K562 (cell line): ENCODE results near the gene KCTD6. TPM values are rescaled to one million over a fixed set of nuclear protein-coding genes. Genes with fewer than 3 reads are reported as not detected.

ENCODE experiments used
- CC2D1A ChIP-seq: fragments of 450-650 bp; IDR thresholded peaks from 2 replicates; pipeline ENCODE4 v1.6.1; 2017; ENCODE audit warnings: mild to moderate bottlenecking
- CTCF ChIP-seq, 3 experiments: IDR thresholded peaks in 2 of 3; conservative IDR thresholded peaks in 1 of 3; 2 replicates each; pipeline ENCODE4 v1.5.1; 2011 to 2012; ENCODE audit warnings: low read length in 3 of 3, mild to moderate bottlenecking in 3 of 3, control low read depth in 2 of 3, improper control_type of control experiment in 1 of 3, inconsistent platforms in 1 of 3, low read depth in 1 of 3, mixed read lengths in 1 of 3, moderate library complexity in 1 of 3; ENCODE audit not compliant: insufficient read depth in 2 of 3
- CTCFL ChIP-seq: IDR thresholded peaks from 2 replicates; pipeline ENCODE4 v1.6.1; 2011; ENCODE audit warnings: borderline replicate concordance, low read depth, mild to moderate bottlenecking, moderate library complexity, low read length; ENCODE audit not compliant: insufficient read depth, poor library complexity, severe bottlenecking
- DMBX1 ChIP-seq: fragments of 250-450 bp; sonication (Bioruptor Pico); IDR thresholded peaks from 2 replicates; pipeline ENCODE4 v1.8.0; 2022; ENCODE audit warnings: inconsistent platforms, mild to moderate bottlenecking, moderate library complexity, borderline replicate concordance
- ETV1 ChIP-seq: fragments of 450-650 bp; conservative IDR thresholded peaks from 2 replicates; pipeline ENCODE4 v1.6.1; 2016; ENCODE audit warnings: missing genetic modification characterization, control low read depth, low read depth, missing compliant biosample characterization
- HDAC2 ChIP-seq: fragments of 450-650 bp; IDR thresholded peaks from 2 replicates; pipeline ENCODE4 v1.6.1; 2016; ENCODE audit warnings: mild to moderate bottlenecking
- KLF16 ChIP-seq: IDR thresholded peaks from 2 replicates; pipeline ENCODE4 v1.6.1; 2016; ENCODE audit warnings: antibody characterized with exemption
- L3MBTL2 ChIP-seq: fragments of 450-650 bp; IDR thresholded peaks from 2 replicates; pipeline ENCODE4 v1.6.1; 2016; ENCODE audit warnings: mild to moderate bottlenecking, moderate library complexity
- MNT ChIP-seq, 2 experiments: fragments of 450-650 bp; conservative IDR thresholded peaks; 2 replicates each; pipeline ENCODE4 v1.6.1; 2017; ENCODE audit warnings: mild to moderate bottlenecking in 2 of 2, moderate library complexity in 2 of 2
- MYC ChIP-seq, 2 experiments: fragments of 250-450 bp in 1 of 2; sonication (Bioruptor Pico) in 1 of 2; IDR thresholded peaks; 2 replicates each; pipeline versions ENCODE4 v1.5.1 to v1.6.1; 2012 to 2021; ENCODE audit warnings: low read depth in 2 of 2, borderline replicate concordance in 1 of 2, improper control_type of control experiment in 1 of 2, low read length in 1 of 2, mild to moderate bottlenecking in 1 of 2, moderate library complexity in 1 of 2
- NRF1 ChIP-seq, 2 experiments: fragments of 450-650 bp; IDR thresholded peaks in 1 of 2; conservative IDR thresholded peaks in 1 of 2; 2 replicates each; pipeline ENCODE4 v1.6.1; 2014; ENCODE audit warnings: mild to moderate bottlenecking in 2 of 2
- PKNOX1 ChIP-seq: fragments of 450-650 bp; IDR thresholded peaks from 2 replicates; pipeline ENCODE4 v1.6.1; 2016
- POLR2B ChIP-seq: fragments of 450-650 bp; IDR thresholded peaks from 2 replicates; pipeline ENCODE4 v1.6.1; 2018; ENCODE audit warnings: low read depth; ENCODE audit not compliant: partially characterized antibody
- USF1 ChIP-seq: sonication (generic); formaldehyde crosslinking; IDR thresholded peaks from 2 replicates; pipeline ENCODE4 v1.9.0; 2022; ENCODE audit warnings: mild to moderate bottlenecking, missing genetic modification reagents
- ZNF140 ChIP-seq: fragments of 250-450 bp; sonication (Bioruptor Pico); IDR thresholded peaks from 2 replicates; pipeline ENCODE4 v1.8.0; 2021; ENCODE audit warnings: moderate library complexity, mild to moderate bottlenecking, inconsistent platforms
- ZNF146 ChIP-seq: IDR thresholded peaks from one replicate; pipeline ENCODE4 v1.6.1; 2018; ENCODE audit warnings: missing compliant biosample characterization; ENCODE audit not compliant: unreplicated experiment
- polyA plus RNA-seq, 8 experiments: library from polyadenylated mRNA; depleted of rRNA in 4 of 8; stranded (reverse) in 5 of 8; unstranded in 3 of 8; fragments of >200 nt; fragmentation: Nextera tagmentation in 2 of 8; fragmentation: Illumina TruSeq in 1 of 8; extraction: Ambion mirVana in 2 of 8; extraction: Trizol in 1 of 8; gene quantifications; 2 replicates each; pipeline versions ENCODE4 v1.2.1 to v1.2.3, GENCODE V29; 2011 to 2014; ENCODE audit warnings: inconsistent platforms in 1 of 8, missing spikeins in 1 of 8
- total RNA-seq, 7 experiments: library from RNA; depleted of rRNA in 6 of 7; stranded (reverse); fragments of >200 nt in 6 of 7; fragmentation: Illumina TruSeq in 2 of 7; extraction: Trizol in 2 of 7; gene quantifications; 2 replicates each; pipeline versions ENCODE4 v1.2.1 to v1.2.3, GENCODE V29; 2011 to 2021; ENCODE audit warnings: low replicate concordance in 1 of 7

Gene KCTD6
- total and polyA plus RNA-seq, 9 of the 15 experiments (the other 6 are each of a cell fraction or from before 2014, with no cell fraction given), result 2.1 to 5.9 (median 4.5) TPM

- 0 out of 4 replicates have a peak, but pooled peaks of 1 of the 2 experiments have one; percentile 22 for TF ChIP-seq MNT (conservative IDR thresholded peaks at IDR 0.05)
- TF ChIP-seq CTCFL, result peak; percentile 91
- TF ChIP-seq NRF1 (conservative IDR thresholded peaks at IDR 0.05 in 1 of 2, IDR thresholded peaks at IDR 0.05 in 1 of 2), result peak; percentile 69 to 74; a peak in 3 of 4 replicates
- peak; percentile 12; the same call in 1 of the 2 replicates for TF ChIP-seq KLF16
- no peak for TF ChIP-seq ZNF140
- peak; percentile 65 to 78 (median 74) for TF ChIP-seq CTCF (IDR thresholded peaks at IDR 0.05 in 2 of 3, conservative IDR thresholded peaks at IDR 0.05 in 1 of 3; ENCODE audit: insufficient read depth in 2 of 3, low read depth in 1 of 3, low read length in 3 of 3)
- no peak for TF ChIP-seq HDAC2
- TF ChIP-seq L3MBTL2, result peak; percentile 75
- 0 out of 2 replicates have a peak, but pooled peaks have one; percentile 34 for TF ChIP-seq CC2D1A
- TF ChIP-seq MYC (IDR thresholded peaks at IDR 0.05; ENCODE audit: low read depth, low read length), result 0 out of 2 replicates have a peak, but pooled peaks have one; percentile 33
- no peak for TF ChIP-seq MYC (CRISPR knock-in tag; IDR thresholded peaks at IDR 0.05; ENCODE audit: borderline replicate concordance, low read depth)
- TF ChIP-seq ETV1 (tag), result 0 out of 2 replicates have a peak, but pooled peaks have one; percentile 6
- TF ChIP-seq POLR2B, result no peak
- TF ChIP-seq ZNF146 (CRISPR knock-in tag), result no peak
- TF ChIP-seq DMBX1 (CRISPR knock-in tag), result no peak
- TF ChIP-seq PKNOX1, result peak; percentile 91
- peak; percentile 71 for TF ChIP-seq USF1 (CRISPR knock-in tag)
Measured at GRCh38 chr3:58463181-58463941, 28.5 kb upstream of the KCTD6 start (continued).
